Mesendoderm (in vitro differentiated cells): ENCODE results near the gene ANKMY1.

ENCODE experiments used
- DNase-seq: peaks from one replicate; pipeline ENCODE4 v3.0.0; 2013
- H2AK5ac ChIP-seq: 2 replicates; pipeline ENCODE4 v1.6.1; 2013; ENCODE audit warnings: low read length, inconsistent platforms
- H2BK120ac ChIP-seq: 2 replicates; pipeline ENCODE4 v1.6.1; 2013; ENCODE audit warnings: low read depth, mild to moderate bottlenecking, low read length, moderate library complexity, mixed read lengths
- H2BK15ac ChIP-seq: replicated peaks from 2 replicates; pipeline ENCODE4 v1.6.1; 2013; ENCODE audit warnings: low read depth, mild to moderate bottlenecking, moderate library complexity
- H2BK5ac ChIP-seq: 2 replicates; pipeline ENCODE4 v1.6.1; 2013; ENCODE audit warnings: low read length, inconsistent platforms
- H3K18ac ChIP-seq: 2 replicates; pipeline ENCODE4 v1.6.1; 2013; ENCODE audit warnings: mild to moderate bottlenecking, low read length, mixed read lengths
- H3K23ac ChIP-seq: one replicate; pipeline ENCODE4 v1.6.1; 2013; ENCODE audit warnings: low read length
- H3K27ac ChIP-seq: 2 replicates; pipeline ENCODE4 v1.5.1; 2013; ENCODE audit warnings: low read depth, mild to moderate bottlenecking, inconsistent platforms, low read length, moderate library complexity
- H3K27me3 ChIP-seq: 2 replicates; pipeline ENCODE4 v1.6.1; 2013; ENCODE audit warnings: low read length, control low read depth, mild to moderate bottlenecking, inconsistent platforms; ENCODE audit not compliant: insufficient read depth, poor library complexity
- H3K36me3 ChIP-seq: 2 replicates; pipeline ENCODE4 v1.6.1; 2013; ENCODE audit warnings: low read length, inconsistent platforms; ENCODE audit not compliant: control insufficient read depth, insufficient read depth
- H3K4ac ChIP-seq: one replicate; pipeline ENCODE4 v1.6.1; 2013; ENCODE audit warnings: low read depth, mild to moderate bottlenecking, low read length, moderate library complexity
- H3K4me1 ChIP-seq: 2 replicates; pipeline ENCODE4 v1.6.1; 2013; ENCODE audit warnings: low read depth, low read length, inconsistent platforms; ENCODE audit not compliant: control insufficient read depth
- H3K4me2 ChIP-seq: 2 replicates; pipeline ENCODE4 v1.6.1; 2013; ENCODE audit warnings: low read length
- H3K4me3 ChIP-seq: 2 replicates; pipeline ENCODE4 v1.5.1; 2013; ENCODE audit warnings: mild to moderate bottlenecking, low read length
- H3K56ac ChIP-seq: one replicate; pipeline ENCODE4 v1.6.1; 2013; ENCODE audit warnings: low read length
- H3K79me1 ChIP-seq: 2 replicates; pipeline ENCODE4 v1.6.1; 2013; ENCODE audit warnings: low read length, inconsistent platforms
- H3K79me2 ChIP-seq: 2 replicates; pipeline ENCODE4 v1.6.1; 2013; ENCODE audit warnings: mild to moderate bottlenecking, low read length; ENCODE audit not compliant: control insufficient read depth, insufficient read depth
- H3K9ac ChIP-seq: 2 replicates; pipeline ENCODE4 v1.6.1; 2013; ENCODE audit warnings: low read length, inconsistent platforms
- H4K5ac ChIP-seq: one replicate; pipeline ENCODE4 v1.6.1; 2013; ENCODE audit warnings: low read length
- H4K8ac ChIP-seq: one replicate; pipeline ENCODE4 v1.6.1; 2013; ENCODE audit warnings: low read depth, mild to moderate bottlenecking, control low read depth, low read length, moderate library complexity
- WGBS: extraction: QIAGEN DNeasy Blood & Tissue Kit; methylation state at CpG from one replicate; pipeline ENCODE4 v1.1.7; 2013; ENCODE audit warnings: low lambda C conversion rate, missing lambda C conversion rate; ENCODE audit not compliant: insufficient coverage; ENCODE audit errors: extremely low coverage; 5-methylcytosine and 5-hydroxymethylcytosine counted together

The ANKMY1 gene

DNA sequence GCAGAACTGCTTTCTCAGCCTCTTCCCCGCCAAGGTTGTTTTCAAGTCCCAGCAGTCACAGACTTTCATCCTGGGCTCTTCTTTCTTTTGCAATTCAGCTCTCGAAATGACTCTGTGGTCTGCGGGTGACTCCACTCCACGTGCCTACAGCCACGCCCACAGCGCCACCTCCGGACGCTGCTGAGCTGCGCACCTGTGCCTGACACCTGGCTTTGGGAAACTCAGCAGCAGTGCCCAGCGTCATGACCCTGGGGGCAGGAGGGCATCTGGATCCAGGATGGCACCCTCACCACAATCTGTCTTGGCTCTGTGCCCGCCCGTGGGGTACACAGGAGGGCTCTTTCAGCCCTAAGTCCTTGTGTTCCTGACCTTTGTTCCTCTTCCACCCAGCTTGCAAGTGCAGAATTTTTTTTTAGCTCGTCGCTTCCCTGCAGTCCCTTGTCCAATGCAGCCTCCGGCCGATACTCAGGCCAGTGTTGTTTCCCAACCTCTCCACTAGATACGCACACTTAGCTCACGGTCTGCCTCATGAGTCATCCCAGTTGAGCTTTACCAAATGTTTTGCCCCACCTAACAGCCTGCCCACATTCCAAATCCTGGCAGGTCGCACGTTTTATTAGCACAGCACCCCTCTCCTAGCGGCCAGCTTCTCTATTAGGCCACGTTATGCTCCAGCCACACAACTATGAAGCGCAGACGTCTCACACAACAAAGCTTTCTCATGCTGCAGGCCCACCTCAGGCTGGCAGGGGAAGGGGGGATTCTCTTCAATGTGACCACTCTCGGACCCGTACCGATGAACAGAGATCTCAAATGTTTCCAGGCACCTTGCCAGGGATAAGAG lies 22.2 kb upstream of the ANKMY1 start:
- Histone ChIP-seq H3K79me2 (peaks cover 4% of the 10 kb centered on the region), H2BK15ac (no peak overlapping the region), H3K4me3 (no peak overlapping the region), H3K36me3 (no peaks in the 10 kb centered on the region), H3K27ac (no peak overlapping the region), H2BK120ac (no peak overlapping the region), H3K4ac (no peak overlapping the region), H3K27me3 (no peaks in the 10 kb centered on the region), H3K9ac (no peak overlapping the region), H4K8ac (no peak overlapping the region), H3K18ac (no peak overlapping the region), H3K56ac (no peak overlapping the region), H3K4me2 (no peak overlapping the region), H3K4me1 (peaks cover 1% of the 10 kb centered on the region), H3K23ac (no peak overlapping the region), H4K5ac (no peak overlapping the region), H3K79me1 (peaks cover 14% of the 10 kb centered on the region), H2BK5ac (no peak overlapping the region), H2AK5ac (no peak overlapping the region)
- WGBS, result no CpG with 5 or more reads among the region's 27 CpGs
- no peak for DNase-seq

- no peak overlapping the region for H3K4ac ChIP-seq
- no peak overlapping the region for H3K9ac ChIP-seq
- no peak overlapping the region for H2AK5ac ChIP-seq
- no peaks in the 10 kb centered on the region for H3K4me1 ChIP-seq
- no peak overlapping the region for H2BK120ac ChIP-seq
- peaks cover 2% of the 10 kb centered on the region for H3K79me2 ChIP-seq
- no peak overlapping the region for H3K4me3 ChIP-seq
- H3K4me2 ChIP-seq, result no peak overlapping the region
- H3K36me3 ChIP-seq, result no peaks in the 10 kb centered on the region
- H4K8ac ChIP-seq, result no peak overlapping the region
- no peak for DNase-seq
- H2BK5ac ChIP-seq, result no peak overlapping the region
- no peak overlapping the region for H3K27ac ChIP-seq
- H2BK15ac ChIP-seq, result no peak overlapping the region
- no peaks in the 10 kb centered on the region for H3K27me3 ChIP-seq
- H3K23ac ChIP-seq, result no peak overlapping the region
- WGBS, result no CpG with 5 or more reads among the region's 12 CpGs
- no peak overlapping the region for H3K56ac ChIP-seq
- H3K18ac ChIP-seq, result no peak overlapping the region
- no peak overlapping the region for H4K5ac ChIP-seq
- H3K79me1 ChIP-seq, result peaks cover 9% of the 10 kb centered on the region
These were observed 21.4 kb upstream of the ANKMY1 start for GRCh38 chr2:240579071-240579762.

DNA sequence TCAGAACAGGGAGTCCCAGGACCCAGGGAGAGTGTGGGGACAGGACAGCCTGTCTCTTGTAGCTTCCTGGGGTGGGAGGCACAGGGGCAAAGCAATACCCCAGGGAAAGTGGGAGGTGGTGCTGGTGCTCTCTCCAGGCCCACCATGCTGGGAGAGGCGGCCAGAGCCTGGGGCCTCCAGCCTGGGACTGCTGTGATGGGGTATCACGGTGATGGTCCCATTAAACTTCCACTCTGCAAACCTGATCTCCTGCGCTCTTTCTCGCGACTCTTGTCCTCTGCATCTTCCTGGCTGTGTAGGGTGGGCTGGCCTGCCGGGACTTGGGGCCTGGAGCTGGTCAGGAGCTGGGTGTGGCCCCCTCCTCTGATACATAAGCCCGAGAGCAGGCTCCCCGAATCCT lies 20.7 kb upstream of the ANKMY1 start:
- H3K27ac ChIP-seq, result no peak overlapping the region
- H3K18ac ChIP-seq, result no peak overlapping the region
- no peaks in the 10 kb centered on the region for H3K79me2 ChIP-seq
- H3K4me1 ChIP-seq, result no peaks in the 10 kb centered on the region
- no peak overlapping the region for H3K9ac ChIP-seq
- H3K23ac ChIP-seq, result no peak overlapping the region
- H3K4me3 ChIP-seq, result no peak overlapping the region
- no peak overlapping the region for H3K4me2 ChIP-seq
- no peaks in the 10 kb centered on the region for H3K27me3 ChIP-seq
- no peak overlapping the region for H4K8ac ChIP-seq
- DNase-seq, result no peak
- no peak overlapping the region for H3K56ac ChIP-seq
- H2BK120ac ChIP-seq, result no peak overlapping the region
- WGBS, result no CpG with 5 or more reads among the region's 8 CpGs
- no peak overlapping the region for H3K4ac ChIP-seq
- no peak overlapping the region for H2BK5ac ChIP-seq
- H2AK5ac ChIP-seq, result no peak overlapping the region
- H4K5ac ChIP-seq, result no peak overlapping the region
- H2BK15ac ChIP-seq, result no peak overlapping the region
- H3K36me3 ChIP-seq, result no peaks in the 10 kb centered on the region
- peaks cover 7% of the 10 kb centered on the region for H3K79me1 ChIP-seq

- Histone ChIP-seq H3K9ac (no peak overlapping the region), H2BK5ac (no peak overlapping the region)
- WGBS, result no CpG with 5 or more reads among the region's 9 CpGs
These were observed 20.3 kb upstream of the ANKMY1 start for GRCh38 chr2:240578110-240578450.

DNA sequence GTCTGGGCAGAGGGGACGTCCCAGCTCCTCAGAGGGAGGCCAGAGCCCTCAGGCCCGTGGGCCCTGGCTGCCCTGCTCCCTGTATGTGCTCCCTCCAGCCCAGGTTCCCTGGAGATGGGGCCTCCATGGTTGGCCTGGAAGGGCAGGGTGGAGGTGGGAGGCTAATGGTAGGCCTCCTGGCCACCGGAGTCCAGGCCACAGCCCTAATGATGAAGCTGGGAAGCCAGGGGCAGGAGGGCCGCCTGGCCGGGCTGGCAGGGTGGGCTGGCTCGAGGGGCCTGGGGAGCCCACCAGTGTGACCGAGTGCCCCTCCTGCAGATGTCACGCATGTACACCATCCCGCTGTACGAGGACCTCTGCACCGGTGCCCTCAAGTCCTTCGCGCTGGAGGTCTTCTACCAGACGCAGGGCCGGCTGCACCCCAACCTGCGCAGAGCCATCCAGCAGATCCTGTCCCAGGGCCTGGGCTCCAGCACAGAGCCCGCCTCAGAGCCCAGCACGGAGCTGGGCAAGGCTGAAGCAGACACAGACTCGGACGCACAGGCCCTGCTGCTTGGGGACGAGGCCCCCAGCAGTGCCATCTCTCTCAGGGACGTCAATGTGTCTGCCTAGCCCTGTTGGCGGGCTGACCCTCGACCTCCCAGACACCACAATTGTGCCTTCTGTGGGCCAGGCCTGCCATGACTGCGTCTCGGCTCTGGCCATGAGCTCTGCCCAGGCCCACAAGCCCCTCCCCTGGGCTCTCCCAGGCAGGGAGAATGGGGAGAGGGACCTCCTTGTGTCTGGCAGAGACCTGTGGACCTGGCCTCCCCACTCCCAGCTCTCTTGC lies 19.7 kb upstream of the ANKMY1 start:
- no peak overlapping the region for H2BK5ac ChIP-seq
- no peak overlapping the region for H2BK15ac ChIP-seq
- WGBS, result no CpG with 5 or more reads among the region's 26 CpGs
- no peak overlapping the region for H3K23ac ChIP-seq
- H3K36me3 ChIP-seq, result no peaks in the 10 kb centered on the region
- no peak overlapping the region for H2BK120ac ChIP-seq
- H3K79me1 ChIP-seq, result peaks cover 1% of the 10 kb centered on the region
- no peak overlapping the region for H4K5ac ChIP-seq
- H3K4me3 ChIP-seq, result no peak overlapping the region
- no peaks in the 10 kb centered on the region for H3K79me2 ChIP-seq
- no peak for DNase-seq
- H3K4me1 ChIP-seq, result no peaks in the 10 kb centered on the region
- H3K27ac ChIP-seq, result no peak overlapping the region
- H2AK5ac ChIP-seq, result no peak overlapping the region
- no peak overlapping the region for H3K4ac ChIP-seq
- no peak overlapping the region for H3K18ac ChIP-seq
- no peak overlapping the region for H4K8ac ChIP-seq
- H3K27me3 ChIP-seq, result no peaks in the 10 kb centered on the region
- H3K9ac ChIP-seq, result no peak overlapping the region
- H3K56ac ChIP-seq, result no peak overlapping the region
- H3K4me2 ChIP-seq, result no peak overlapping the region

More at GRCh38 chr2:240578110-240578450, 20.3 kb upstream of the ANKMY1 start:
- Histone ChIP-seq H3K4me2 (no peak overlapping the region), H3K18ac (no peak overlapping the region), H3K56ac (no peak overlapping the region), H3K79me1 (peaks cover 4% of the 10 kb centered on the region), H3K27ac (no peak overlapping the region), H2AK5ac (no peak overlapping the region), H3K27me3 (no peaks in the 10 kb centered on the region), H3K4me1 (no peaks in the 10 kb centered on the region), H3K79me2 (no peaks in the 10 kb centered on the region), H2BK120ac (no peak overlapping the region), H3K23ac (no peak overlapping the region), H4K5ac (no peak overlapping the region), H3K4me3 (no peak overlapping the region), H3K36me3 (no peaks in the 10 kb centered on the region), H4K8ac (no peak overlapping the region), H3K4ac (no peak overlapping the region), H2BK15ac (no peak overlapping the region)
- no peak for DNase-seq
